ENCODE results near the gene TTC13.

The TTC13 gene

GRCh38 chr1:230907472-230908205 lies 71.0 kb downstream of the TTC13 start:
- DNase-seq (ENCODE audit: low spot score): peak; percentile 48

GRCh38 chr1:230906226-230906625 lies 72.4 kb downstream of the TTC13 start:
- DNase-seq (ENCODE audit: low spot score): no peak

GRCh38 chr1:230905733-230906132 lies 72.9 kb downstream of the TTC13 start:
- DNase-seq (ENCODE audit: low spot score): no peak

GRCh38 chr1:230902349-230902923 lies 76.2 kb downstream of the TTC13 start:
- no peak for DNase-seq (ENCODE audit: low spot score)

- no peak for DNase-seq (ENCODE audit: low spot score)
Observed at GRCh38 chr1:230901671-230902070, 77.0 kb downstream of the TTC13 start.

GRCh38 chr1:230900984-230901383 lies 77.7 kb downstream of the TTC13 start:
- no peak for DNase-seq (ENCODE audit: low spot score)

GRCh38 chr1:230899841-230900251 lies 78.8 kb downstream of the TTC13 start:
- DNase-seq (ENCODE audit: low spot score): no peak

- no peak for DNase-seq (ENCODE audit: low spot score)
Observed at GRCh38 chr1:230898748-230899147, 79.9 kb downstream of the TTC13 start.

GRCh38 chr1:230898144-230898543 lies 80.5 kb downstream of the TTC13 start:
- DNase-seq (ENCODE audit: low spot score): no peak

- DNase-seq (ENCODE audit: low spot score): no peak
Observed at GRCh38 chr1:230896779-230897178, 81.9 kb downstream of the TTC13 start.

- no peak for DNase-seq (ENCODE audit: low spot score)
Observed at GRCh38 chr1:230895452-230895851, 83.2 kb downstream of the TTC13 start.

- no peak for DNase-seq (ENCODE audit: low spot score)
Observed at GRCh38 chr1:230894664-230895063, 84.0 kb downstream of the TTC13 start.

- no peak for DNase-seq (ENCODE audit: low spot score)
Observed at GRCh38 chr1:230894032-230894431, 84.6 kb downstream of the TTC13 start.

- DNase-seq (ENCODE audit: low spot score): no peak
Observed at GRCh38 chr1:230892018-230892491, 86.6 kb downstream of the TTC13 start.

GRCh38 chr1:230891413-230891812 lies 87.2 kb downstream of the TTC13 start:
- no peak for DNase-seq (ENCODE audit: low spot score)

GRCh38 chr1:230884646-230885045 lies 94.0 kb downstream of the TTC13 start:
- DNase-seq (ENCODE audit: low spot score): no peak

- no peak for DNase-seq (ENCODE audit: low spot score)
Observed at GRCh38 chr1:230883967-230884366, 94.7 kb downstream of the TTC13 start.

- DNase-seq (ENCODE audit: low spot score): no peak
Observed at GRCh38 chr1:230879778-230880177, 98.9 kb downstream of the TTC13 start.

GRCh38 chr1:230878591-230878990 lies 100.1 kb downstream of the TTC13 start:
- DNase-seq (ENCODE audit: low spot score): no peak

GRCh38 chr1:230877924-230878590 lies 100.6 kb downstream of the TTC13 start:
- no peak for DNase-seq (ENCODE audit: low spot score)

GRCh38 chr1:230877146-230877923 lies 101.3 kb downstream of the TTC13 start:
- DNase-seq (ENCODE audit: low spot score): no peak

GRCh38 chr1:230876660-230877059 lies 102.0 kb downstream of the TTC13 start:
- DNase-seq (ENCODE audit: low spot score): no peak
